Activated effector memory CD4-positive, alpha-beta T cell treated with anti-CD3 and anti-CD28 coated beads, Interleukin-2, amount 50 U/mL, for 16 hours (primary cell): ENCODE data around the gene ANXA4.

ENCODE experiments used
- DNase-seq: peaks from one replicate; pipeline ENCODE4 v3.0.0-alpha.2; 2020

Gene ANXA4

DNA sequence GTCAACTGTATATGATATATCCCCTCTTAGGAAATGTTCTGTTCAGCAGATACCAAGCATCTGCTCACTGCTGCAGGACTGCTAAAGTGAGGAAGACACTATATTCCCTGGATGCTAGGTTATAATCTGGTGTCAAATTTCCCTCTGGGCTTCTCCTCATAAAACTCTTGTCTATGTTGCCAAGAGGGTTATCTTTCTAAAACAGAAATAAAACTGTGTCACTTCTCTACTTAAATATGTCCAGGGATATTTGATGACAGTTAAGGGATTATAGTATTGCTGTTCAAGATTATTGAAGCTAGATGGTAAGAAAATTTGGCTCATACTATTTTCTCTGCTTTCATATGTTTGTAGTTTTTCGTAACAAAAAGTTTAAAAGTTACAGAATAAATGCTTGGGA, 121.4 kb downstream of the ANXA4 start:
- DNase-seq = no peak
